Nucleus accumbens (tissue), 56 donors: Measurements from ENCODE around the gene PCDHGA5.
"Not testable (repeated sequence)": the region's sequence is repeated elsewhere in the genome, so short reads cannot be mapped to it uniquely, and the experiment has no call there.

Experiments used
- DNase-seq, 56 donors: peaks; one replicate each; lab custom pipeline; 2025; lab: John Stamatoyannopoulos, UW

PCDHGA5 gene

GRCh38 chr5:141349917-141350619 lies 13.9 kb upstream of the PCDHGA5 start, which contains the start of gene PCDHGB1:
Gene PCDHGB1, plus strand, starts transcription at chr5:141350099. Its CDS starts 162 bp downstream, at chr5:141350261.
- peak in 3 of 56 donors; percentile 12 to 36 (median 13) for DNase-seq

DNA sequence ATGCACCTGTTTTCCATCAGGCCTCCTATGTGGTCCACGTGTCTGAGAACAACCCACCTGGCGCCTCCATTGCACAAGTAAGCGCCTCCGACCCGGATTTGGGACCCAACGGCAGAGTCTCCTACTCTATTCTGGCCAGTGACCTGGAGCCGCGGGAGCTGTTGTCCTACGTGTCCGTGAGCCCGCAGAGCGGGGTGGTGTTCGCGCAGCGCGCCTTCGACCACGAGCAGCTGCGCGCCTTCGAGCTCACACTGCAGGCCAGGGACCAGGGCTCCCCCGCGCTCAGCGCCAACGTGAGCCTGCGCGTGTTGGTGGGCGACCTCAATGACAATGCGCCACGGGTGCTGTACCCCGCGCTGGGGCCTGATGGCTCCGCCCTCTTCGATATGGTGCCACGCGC lies 12.4 kb upstream of the PCDHGA5 start:
- DNase-seq = no peak

GRCh38 chr5:141354900-141355469 lies 9.0 kb upstream of the PCDHGA5 start, which contains the start of gene PCDHGA4:
Gene PCDHGA4, plus strand, starts transcription at chr5:141355021. Its CDS starts 87 bp downstream, at chr5:141355108.
- DNase-seq = no peak

- no peak for DNase-seq
Observed at GRCh38 chr5:141355641-141356040, 8.3 kb upstream of the PCDHGA5 start.

- DNase-seq = no peak
Observed at GRCh38 chr5:141356133-141356532, 7.8 kb upstream of the PCDHGA5 start.

DNA sequence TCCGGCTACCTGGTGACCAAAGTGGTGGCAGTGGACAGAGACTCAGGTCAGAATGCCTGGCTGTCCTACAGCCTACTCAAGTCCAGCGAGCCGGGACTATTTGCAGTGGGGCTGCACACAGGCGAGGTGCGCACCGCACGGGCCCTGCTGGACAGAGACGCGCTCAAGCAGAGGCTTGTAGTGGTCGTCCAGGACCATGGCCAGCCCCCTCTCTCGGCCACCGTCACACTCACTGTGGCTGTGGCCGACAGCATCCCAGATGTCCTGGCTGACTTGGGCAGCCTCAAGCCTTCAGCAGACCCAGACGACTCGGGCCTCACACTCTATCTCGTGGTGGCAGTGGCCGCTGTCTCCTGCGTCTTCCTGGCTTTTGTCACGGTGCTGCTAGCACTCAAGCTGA lies 7.0 kb upstream of the PCDHGA5 start:
- DNase-seq = no peak

DNA sequence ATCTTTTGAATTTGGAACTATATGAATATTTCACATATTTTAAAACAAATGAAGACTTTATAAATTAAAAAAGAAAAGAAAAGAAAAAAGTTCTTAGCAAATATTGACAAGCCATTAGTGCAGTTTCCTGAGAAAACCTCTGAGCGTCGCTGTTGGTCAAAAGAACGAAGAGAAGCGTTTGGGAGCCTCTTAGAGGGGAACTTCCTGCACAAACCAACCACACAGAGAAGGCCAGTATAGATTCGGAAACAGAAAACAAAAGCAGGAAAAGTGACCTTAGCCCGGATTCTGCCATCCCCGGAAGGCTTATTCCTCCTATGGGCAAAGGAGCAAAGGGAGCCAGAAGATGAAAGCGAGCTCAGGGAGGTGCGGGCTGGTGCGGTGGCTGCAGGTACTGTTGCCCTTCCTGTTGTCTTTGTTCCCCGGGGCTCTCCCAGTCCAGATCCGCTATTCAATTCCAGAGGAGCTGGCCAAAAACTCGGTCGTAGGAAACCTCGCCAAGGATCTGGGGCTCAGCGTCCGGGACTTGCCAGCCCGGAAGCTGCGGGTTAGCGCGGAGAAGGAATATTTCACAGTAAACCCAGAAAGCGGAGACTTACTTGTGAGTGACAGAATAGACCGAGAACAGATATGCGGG lies 4.1 kb upstream of the PCDHGA5 start, which contains the start of gene PCDHGB2:
Gene PCDHGB2, plus strand, starts transcription at position 205 of the 637 bp plus-strand sequence. Its CDS starts 142 bp downstream, at position 347.
- DNase-seq = peak in 1 of 56 donors; percentile 5

DNA sequence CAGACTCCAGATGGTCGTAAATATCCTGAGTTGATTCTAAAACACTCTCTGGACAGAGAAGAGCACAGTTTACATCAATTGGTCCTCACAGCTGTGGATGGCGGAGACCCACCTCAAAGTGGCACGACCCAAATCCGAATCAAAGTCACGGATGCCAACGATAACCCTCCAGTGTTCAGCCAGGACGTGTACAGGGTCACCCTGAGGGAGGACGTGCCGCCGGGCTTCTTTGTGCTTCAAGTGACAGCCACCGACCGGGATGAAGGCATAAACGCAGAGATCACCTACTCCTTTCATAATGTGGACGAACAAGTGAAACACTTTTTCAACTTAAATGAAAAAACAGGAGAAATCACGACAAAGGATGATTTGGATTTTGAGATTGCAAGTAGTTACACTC lies 3.3 kb upstream of the PCDHGA5 start:
- DNase-seq = no peak

DNA sequence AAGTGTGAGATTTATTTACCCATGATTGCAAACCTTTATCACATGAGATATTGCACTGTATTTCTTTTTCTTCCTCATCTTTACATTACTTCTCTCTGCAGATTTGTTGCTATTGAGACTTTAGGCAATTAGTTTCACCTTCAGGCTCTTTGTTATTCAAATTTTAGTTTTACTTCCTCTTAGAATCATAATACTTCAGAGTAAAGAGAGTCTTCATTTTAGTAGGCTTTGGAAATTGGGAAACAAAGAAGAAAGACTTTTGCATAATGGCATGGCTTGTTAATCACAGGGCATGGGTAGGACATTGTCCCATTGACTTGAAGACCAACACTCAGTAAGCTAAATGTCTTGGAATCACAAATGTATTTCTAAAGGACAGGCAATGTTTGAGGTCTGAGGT lies 1.2 kb upstream of the PCDHGA5 start:
- DNase-seq = no peak

DNA sequence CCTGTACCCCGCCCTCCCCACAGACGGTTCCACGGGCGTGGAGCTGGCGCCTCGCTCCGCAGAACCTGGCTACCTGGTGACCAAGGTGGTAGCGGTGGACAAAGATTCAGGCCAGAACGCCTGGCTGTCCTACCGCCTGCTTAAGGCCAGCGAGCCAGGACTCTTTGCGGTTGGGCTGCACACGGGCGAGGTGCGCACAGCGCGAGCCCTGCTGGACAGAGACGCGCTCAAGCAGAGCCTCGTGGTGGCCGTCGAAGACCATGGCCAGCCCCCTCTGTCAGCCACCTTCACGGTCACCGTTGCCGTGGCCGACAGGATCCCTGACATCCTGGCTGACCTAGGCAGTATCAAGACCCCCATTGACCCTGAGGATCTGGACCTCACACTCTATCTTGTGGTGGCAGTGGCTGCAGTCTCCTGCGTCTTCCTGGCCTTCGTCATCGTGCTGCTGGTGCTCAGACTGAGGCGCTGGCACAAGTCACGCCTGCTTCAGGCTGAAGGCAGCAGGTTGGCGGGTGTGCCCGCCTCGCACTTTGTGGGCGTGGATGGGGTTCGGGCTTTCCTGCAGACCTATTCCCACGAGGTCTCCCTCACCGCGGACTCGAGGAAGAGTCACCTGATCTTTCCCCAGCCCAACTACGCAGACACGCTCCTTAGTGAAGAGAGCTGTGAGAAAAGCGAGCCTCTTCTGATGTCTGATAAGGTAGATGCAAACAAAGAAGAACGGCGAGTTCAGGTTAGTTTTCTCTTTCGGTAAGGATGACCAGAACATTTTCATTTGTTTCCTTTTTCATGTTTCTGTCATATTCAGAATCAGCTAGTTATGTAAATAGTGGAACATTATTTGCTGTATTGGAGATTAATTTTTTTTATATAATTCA lies 2.3 kb downstream of the PCDHGA5 start:
- no peak for DNase-seq

- peak in 1 of 56 donors; percentile 16 for DNase-seq
Observed at GRCh38 chr5:141369994-141370848, 6.3 kb downstream of the PCDHGA5 start, which contains the start of gene PCDHGB3. Gene PCDHGB3, plus strand, starts transcription at chr5:141370242. Its CDS starts 153 bp downstream, at chr5:141370395.

DNA sequence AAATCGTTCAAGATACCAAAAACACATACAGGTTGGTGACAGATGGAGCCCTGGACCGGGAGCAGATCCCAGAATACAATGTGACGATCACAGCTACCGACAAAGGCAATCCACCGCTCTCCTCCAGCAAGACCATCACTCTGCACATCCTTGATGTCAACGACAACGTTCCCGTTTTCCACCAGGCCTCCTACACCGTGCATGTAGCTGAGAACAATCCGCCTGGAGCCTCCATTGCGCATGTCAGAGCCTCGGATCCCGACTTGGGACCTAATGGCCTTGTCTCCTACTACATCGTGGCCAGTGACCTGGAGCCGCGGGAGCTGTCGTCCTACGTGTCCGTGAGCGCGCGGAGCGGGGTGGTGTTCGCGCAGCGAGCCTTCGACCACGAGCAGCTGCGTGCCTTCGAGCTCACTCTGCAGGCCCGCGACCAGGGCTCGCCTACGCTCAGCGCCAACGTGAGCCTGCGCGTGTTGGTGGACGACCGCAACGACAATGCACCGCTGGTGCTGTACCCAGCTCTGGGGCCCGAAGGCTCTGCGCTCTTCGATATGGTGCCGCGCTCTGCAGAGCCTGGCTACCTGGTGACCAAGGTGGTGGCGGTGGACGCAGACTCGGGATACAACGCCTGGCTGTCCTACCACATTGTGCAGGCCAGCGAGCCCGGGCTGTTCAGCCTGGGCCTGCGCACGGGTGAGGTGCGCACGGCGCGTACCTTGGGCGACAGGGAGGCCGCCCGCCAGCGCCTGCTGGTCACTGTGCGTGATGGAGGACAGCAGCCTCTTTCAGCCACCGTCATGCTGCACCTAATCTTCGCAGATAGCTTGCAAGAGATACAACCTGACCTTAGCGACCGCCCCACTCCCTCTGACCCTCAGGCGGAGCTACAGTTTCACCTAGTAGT lies 7.9 kb downstream of the PCDHGA5 start:
- no peak for DNase-seq

- DNase-seq = no peak
Observed at GRCh38 chr5:141373673-141374317, 9.8 kb downstream of the PCDHGA5 start, which contains the start of gene PCDHGA6. Gene PCDHGA6, plus strand, starts transcription at chr5:141373891. Its CDS starts 193 bp downstream, at chr5:141374084.

DNA sequence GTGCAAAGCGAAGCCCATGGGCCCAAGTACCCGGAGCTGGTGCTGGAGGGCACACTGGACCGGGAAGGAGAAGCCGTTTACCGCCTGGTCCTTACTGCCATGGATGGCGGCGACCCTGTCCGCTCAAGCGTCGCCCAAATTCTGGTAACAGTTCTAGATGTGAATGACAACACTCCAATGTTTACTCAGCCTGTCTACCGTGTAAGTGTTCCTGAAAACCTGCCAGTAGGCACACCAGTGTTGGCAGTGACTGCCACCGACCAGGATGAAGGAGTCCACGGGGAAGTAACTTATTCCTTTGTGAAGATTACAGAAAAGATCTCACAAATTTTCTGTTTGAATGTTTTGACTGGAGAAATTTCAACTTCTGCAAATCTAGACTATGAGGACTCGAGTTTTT lies 10.7 kb downstream of the PCDHGA5 start:
- no peak for DNase-seq

DNA sequence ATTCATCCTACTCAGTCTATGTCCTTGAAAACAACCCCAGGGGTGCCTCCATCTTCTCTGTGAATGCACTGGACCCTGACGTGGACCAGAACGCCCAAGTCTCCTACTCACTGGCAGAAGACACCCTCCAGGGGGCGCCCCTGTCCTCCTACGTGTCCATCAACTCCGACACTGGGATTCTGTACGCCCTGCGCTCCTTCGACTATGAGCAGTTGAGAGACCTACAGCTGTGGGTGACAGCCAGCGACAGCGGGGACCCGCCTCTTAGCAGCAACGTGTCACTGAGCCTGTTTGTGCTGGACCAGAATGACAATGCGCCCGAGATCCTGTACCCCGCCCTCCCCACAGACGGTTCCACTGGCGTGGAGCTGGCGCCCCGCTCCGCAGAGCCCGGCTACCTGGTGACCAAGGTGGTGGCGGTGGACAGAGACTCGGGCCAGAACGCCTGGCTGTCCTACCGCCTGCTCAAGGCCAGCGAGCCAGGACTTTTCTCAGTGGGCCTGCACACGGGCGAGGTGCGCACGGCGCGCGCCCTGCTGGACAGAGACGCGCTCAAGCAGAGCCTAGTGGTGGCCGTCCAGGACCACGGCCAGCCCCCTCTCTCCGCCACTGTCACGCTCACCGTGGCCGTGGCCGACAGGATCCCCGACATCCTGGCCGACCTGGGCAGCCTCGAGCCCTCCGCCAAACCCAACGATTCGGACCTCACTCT lies 11.6 kb downstream of the PCDHGA5 start:
- DNase-seq = not testable (repeated sequence)

GRCh38 chr5:141382469-141383294 lies 18.7 kb downstream of the PCDHGA5 start, which contains the start of gene PCDHGA7:
Gene PCDHGA7, plus strand, starts transcription at chr5:141382742. Its CDS starts 158 bp downstream, at chr5:141382900.
- DNase-seq = no peak
